Measurements from ENCODE around the gene P2RX6.

The P2RX6 gene

GRCh38 chr22:20982563-20982882 lies 32.4 kb upstream of the P2RX6 start:
- H3K27me3 Mint-ChIP-seq (ENCODE audit: low read depth) = peaks cover 5% of the 10 kb centered on the region
- peaks cover 3% of the 10 kb centered on the region for H3K9me3 Mint-ChIP-seq
- peaks cover 14% of the 10 kb centered on the region for H3K4me1 Mint-ChIP-seq
- peaks cover 13% of the 10 kb centered on the region for H3K36me3 Mint-ChIP-seq (ENCODE audit: low read depth)
- peak overlapping the region; percentile 45 to 83 (median 56) for H3K27ac Mint-ChIP-seq
- peak overlapping the region; percentile 99 to 100 (median 99) for H3K4me3 Mint-ChIP-seq
- TF ChIP-seq, protein P1, sequence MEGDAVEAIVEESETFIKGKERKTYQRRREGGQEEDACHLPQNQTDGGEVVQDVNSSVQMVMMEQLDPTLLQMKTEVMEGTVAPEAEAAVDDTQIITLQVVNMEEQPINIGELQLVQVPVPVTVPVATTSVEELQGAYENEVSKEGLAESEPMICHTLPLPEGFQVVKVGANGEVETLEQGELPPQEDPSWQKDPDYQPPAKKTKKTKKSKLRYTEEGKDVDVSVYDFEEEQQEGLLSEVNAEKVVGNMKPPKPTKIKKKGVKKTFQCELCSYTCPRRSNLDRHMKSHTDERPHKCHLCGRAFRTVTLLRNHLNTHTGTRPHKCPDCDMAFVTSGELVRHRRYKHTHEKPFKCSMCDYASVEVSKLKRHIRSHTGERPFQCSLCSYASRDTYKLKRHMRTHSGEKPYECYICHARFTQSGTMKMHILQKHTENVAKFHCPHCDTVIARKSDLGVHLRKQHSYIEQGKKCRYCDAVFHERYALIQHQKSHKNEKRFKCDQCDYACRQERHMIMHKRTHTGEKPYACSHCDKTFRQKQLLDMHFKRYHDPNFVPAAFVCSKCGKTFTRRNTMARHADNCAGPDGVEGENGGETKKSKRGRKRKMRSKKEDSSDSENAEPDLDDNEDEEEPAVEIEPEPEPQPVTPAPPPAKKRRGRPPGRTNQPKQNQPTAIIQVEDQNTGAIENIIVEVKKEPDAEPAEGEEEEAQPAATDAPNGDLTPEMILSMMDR (IDR thresholded peaks at IDR 0.05; ENCODE audit: unreplicated experiment in 3 of 3) = no peak

GRCh38 chr22:20983081-20983771 lies 31.7 kb upstream of the P2RX6 start:
- peaks cover 19% of the 10 kb centered on the region for H3K36me3 Mint-ChIP-seq (ENCODE audit: low read depth)
- H3K9me3 Mint-ChIP-seq = peaks cover 3% of the 10 kb centered on the region
- H3K27ac Mint-ChIP-seq = peak overlapping the region; percentile 45 to 83 (median 56)
- peaks cover 14% of the 10 kb centered on the region for H3K4me1 Mint-ChIP-seq
- H3K27me3 Mint-ChIP-seq (ENCODE audit: low read depth) = peaks cover 5% of the 10 kb centered on the region
- TF ChIP-seq, protein P1 (IDR thresholded peaks at IDR 0.05; ENCODE audit: unreplicated experiment in 3 of 3) = no peak
- peak overlapping the region; percentile 99 to 100 (median 99) for H3K4me3 Mint-ChIP-seq

DNA sequence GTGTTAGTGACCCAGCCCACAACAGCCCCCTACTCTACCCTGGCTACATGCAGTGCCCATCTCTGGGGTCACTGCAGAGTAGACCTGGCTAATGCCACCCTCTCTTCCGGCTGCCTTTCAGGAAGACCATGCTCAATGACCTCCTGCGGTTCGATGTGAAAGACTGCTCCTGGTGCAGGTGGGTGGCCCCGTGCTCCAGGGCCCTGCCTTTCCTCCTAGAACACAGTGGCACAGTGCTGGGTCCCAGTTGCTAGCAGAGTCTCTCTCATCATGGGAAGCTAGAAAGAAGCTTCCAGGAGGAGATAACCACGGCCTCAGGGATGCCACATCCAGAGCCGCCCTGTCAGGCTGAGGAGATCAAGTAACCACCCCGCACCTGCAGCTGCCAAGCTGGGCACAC lies 29.2 kb upstream of the P2RX6 start:
- H3K9me3 Mint-ChIP-seq = no peaks in the 10 kb centered on the region
- TF ChIP-seq, protein P1 (IDR thresholded peaks at IDR 0.05; ENCODE audit: unreplicated experiment in 3 of 3) = no peak
- no peak overlapping the region for H3K27ac Mint-ChIP-seq
- peaks cover 19% of the 10 kb centered on the region for H3K36me3 Mint-ChIP-seq (ENCODE audit: low read depth)
- H3K4me3 Mint-ChIP-seq = no peak overlapping the region
- H3K4me1 Mint-ChIP-seq = peaks cover 5% of the 10 kb centered on the region
- no peaks in the 10 kb centered on the region for H3K27me3 Mint-ChIP-seq (ENCODE audit: low read depth)

- Mint-ChIP-seq H3K4me3 (no peak overlapping the region), H3K9me3 (no peaks in the 10 kb centered on the region), H3K27ac (no peak overlapping the region), H3K27me3 (ENCODE audit: low read depth) (no peaks in the 10 kb centered on the region), H3K36me3 (ENCODE audit: low read depth) (peaks cover 19% of the 10 kb centered on the region), H3K4me1 (peaks cover 3% of the 10 kb centered on the region)
- TF ChIP-seq, protein P1 (IDR thresholded peaks at IDR 0.05; ENCODE audit: unreplicated experiment in 3 of 3) = no peak
Observed at GRCh38 chr22:20986365-20986764, 28.6 kb upstream of the P2RX6 start.

DNA sequence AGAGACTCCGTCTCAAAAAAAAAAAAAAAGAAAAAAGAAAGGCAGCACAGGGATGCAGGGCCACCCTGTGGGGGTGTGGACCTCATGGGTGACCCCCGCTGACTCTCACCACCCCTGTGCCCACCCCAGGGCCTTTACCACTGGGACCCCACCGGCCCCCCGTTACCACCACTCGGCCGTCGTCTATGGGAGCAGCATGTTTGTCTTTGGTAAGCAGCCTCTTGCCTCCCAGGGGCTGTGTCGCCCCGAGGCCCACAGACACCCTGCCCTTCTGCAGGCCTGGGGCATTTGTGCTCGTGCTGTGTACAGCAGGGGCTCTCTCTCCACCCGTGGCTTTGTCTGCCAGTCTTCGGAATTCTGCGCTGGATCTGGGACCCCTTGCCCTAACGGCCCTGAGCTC lies 27.6 kb upstream of the P2RX6 start:
- no peaks in the 10 kb centered on the region for H3K27me3 Mint-ChIP-seq (ENCODE audit: low read depth)
- no peaks in the 10 kb centered on the region for H3K4me1 Mint-ChIP-seq
- TF ChIP-seq, protein P1 (IDR thresholded peaks at IDR 0.05; ENCODE audit: unreplicated experiment in 3 of 3) = no peak
- peaks cover 19% of the 10 kb centered on the region for H3K36me3 Mint-ChIP-seq (ENCODE audit: low read depth)
- H3K9me3 Mint-ChIP-seq = no peaks in the 10 kb centered on the region
- no peak overlapping the region for H3K4me3 Mint-ChIP-seq
- no peak overlapping the region for H3K27ac Mint-ChIP-seq
